K562 (cell line): ENCODE measurements around the gene PLEKHG3. TPM values are rescaled to one million over a fixed set of nuclear protein-coding genes. Genes with fewer than 3 reads are reported as not detected.

Experiments
- ATAC-seq: fragments of 200-7000 bp; cut with Tn5 transposase; 3 replicates; pipeline ENCODE4 v1.9.1; 2020; ENCODE audit warnings: moderate library complexity
- BruUV-seq: library from RNA; stranded (reverse); fragments of 400-500 nt; replicated peaks from 2 replicates; lab custom pipeline; 2021; lab: Mats Ljungman, UMichigan
- CTCF ChIA-PET: fragments of 300-600 bp; formaldehyde crosslinking; extraction: SDS; loops from one replicate; lab custom pipeline; 2021; ENCODE audit warnings: low intra/inter-chr PET ratio; lab: Yijun Ruan, JAX
- POLR2A ChIA-PET: fragments of 300-600, 350-650 bp; sonication (Branson Sonifier 250); formaldehyde crosslinking; extraction: SDS; loops from one replicate; lab custom pipeline; 2021; ENCODE audit warnings: antibody characterized with exemption, inconsistent platforms; lab: Yijun Ruan, JAX
- DNase-seq, 4 experiments: peaks; one replicate each; pipeline versions ENCODE4 v3.0.0 to v3.0.0-alpha.2; 2011 to 2018; ENCODE audit warnings: low spot score in 3 of 4, mixed read lengths in 3 of 4; ENCODE audit errors: extremely low read depth in 1 of 4
- FAIRE-seq: peaks from 2 replicates; lab custom pipeline; 2011; peaks lifted over from hg19 to GRCh38; lab: Jason Lieb, UNC
- H2AFZ ChIP-seq: 2 replicates; pipeline ENCODE4 v1.6.0; 2011; ENCODE audit warnings: low read depth, low read length, control low read depth, inconsistent platforms
- H3K27ac ChIP-seq: fragments of 200-600 bp; 3 replicates; pipeline ENCODE4 v1.8.0; 2011; ENCODE audit warnings: low read depth, mild to moderate bottlenecking, control low read depth, inconsistent platforms, low read length, moderate library complexity, mixed read lengths; ENCODE audit errors: extremely low read depth
- H3K27me3 ChIP-seq, 2 experiments: fragments of 300-600 bp in 1 of 2; 2 replicates in 1 of 2; 3 replicates in 1 of 2; pipeline versions ENCODE4 v1.6.0 to v1.8.0; 2011; ENCODE audit warnings: inconsistent platforms in 2 of 2, low read length in 2 of 2, mild to moderate bottlenecking in 1 of 2, mixed read lengths in 1 of 2, moderate library complexity in 1 of 2; ENCODE audit not compliant: control insufficient read depth in 2 of 2, insufficient read depth in 2 of 2
- H3K36me3 ChIP-seq: fragments of 300-600 bp; 3 replicates; pipeline ENCODE4 v1.8.0; 2011; ENCODE audit warnings: mild to moderate bottlenecking, low read length, inconsistent platforms; ENCODE audit not compliant: control insufficient read depth, insufficient read depth
- H3K4me1 ChIP-seq, 2 experiments: fragments of 200-600 bp in 1 of 2; replicated peaks in 1 of 2; 2 replicates in 1 of 2; 3 replicates in 1 of 2; pipeline versions ENCODE4 v1.5.1 to v1.8.0; 2011; ENCODE audit warnings: inconsistent platforms in 2 of 2, low read length in 2 of 2, mild to moderate bottlenecking in 1 of 2, mixed read lengths in 1 of 2, moderate library complexity in 1 of 2; ENCODE audit not compliant: control insufficient read depth in 2 of 2, insufficient read depth in 2 of 2
- H3K4me2 ChIP-seq: 2 replicates; pipeline ENCODE4 v1.6.1; 2011; ENCODE audit warnings: low read length, control low read depth, inconsistent platforms, mixed read lengths; ENCODE audit not compliant: insufficient read depth
- H3K4me3 ChIP-seq: fragments of 200-600 bp; sonication (generic), shearing (Covaris generic); 2 replicates; pipeline ENCODE4 v1.5.1; 2016; ENCODE audit warnings: control low read depth, inconsistent platforms
- H3K79me2 ChIP-seq: fragments of 200-600 bp; 3 replicates; pipeline ENCODE4 v1.8.0; 2011; ENCODE audit warnings: low read length, inconsistent platforms; ENCODE audit not compliant: control insufficient read depth, insufficient read depth
- H3K9ac ChIP-seq, 2 experiments: 2 replicates each; pipeline versions ENCODE4 v1.6.0 to v1.6.1; 2011; ENCODE audit warnings: low read depth in 2 of 2, low read length in 2 of 2, control low read depth in 1 of 2, inconsistent platforms in 1 of 2, mild to moderate bottlenecking in 1 of 2, mixed read lengths in 1 of 2; ENCODE audit not compliant: insufficient read depth in 1 of 2
- H3K9me1 ChIP-seq: one replicate; pipeline ENCODE4 v1.6.0; 2011; ENCODE audit warnings: inconsistent platforms, mild to moderate bottlenecking, low read length, moderate library complexity; ENCODE audit not compliant: control insufficient read depth, insufficient read depth
- H3K9me3 ChIP-seq: replicated peaks from 2 replicates; pipeline ENCODE4 v1.5.1; 2011; ENCODE audit warnings: low read depth, low read length, inconsistent platforms; ENCODE audit not compliant: control insufficient read depth, insufficient read depth
- H4K20me1 ChIP-seq: replicated peaks from 2 replicates; pipeline ENCODE4 v1.6.1; 2011; ENCODE audit warnings: low read length, inconsistent platforms, mixed read lengths; ENCODE audit not compliant: control insufficient read depth, insufficient read depth
- FOXP1 ChIP-seq: sonication (generic); formaldehyde crosslinking; IDR thresholded peaks from 2 replicates; pipeline ENCODE4 v1.8.0; 2022; ENCODE audit warnings: mild to moderate bottlenecking, missing genetic modification reagents
- TCF3 ChIP-seq: sonication (generic); formaldehyde crosslinking; IDR thresholded peaks from 2 replicates; pipeline ENCODE4 v1.4.0; 2020; ENCODE audit warnings: mild to moderate bottlenecking, missing genetic modification reagents
- ZBTB2 ChIP-seq: fragments of 450-650 bp; IDR thresholded peaks from 2 replicates; pipeline ENCODE4 v1.6.1; 2016; ENCODE audit warnings: antibody characterized with exemption
- ZNF696 ChIP-seq: fragments of 250-450 bp; sonication (Bioruptor Pico); conservative IDR thresholded peaks from 2 replicates; pipeline ENCODE4 v1.4.0; 2020; ENCODE audit warnings: mild to moderate bottlenecking, moderate library complexity
- WGBS: fragments of 100-300 bp; shearing (Covaris generic); methylation state at CpG from one replicate; pipeline ENCODE4 v1.1.6; 2016; ENCODE audit warnings: low coverage, mixed read lengths; ENCODE audit not compliant: insufficient coverage; ENCODE audit errors: missing lambda C conversion rate; 5-methylcytosine and 5-hydroxymethylcytosine counted together
- in situ Hi-C: fragments of 300-500 bp; cut with MboI; formaldehyde crosslinking; loops from 4 replicates; pipeline ENCODE4 v1.15.0; 2018; ENCODE audit warnings: inconsistent platforms, mixed read lengths
- intact Hi-C: fragments of 100-400 bp; cut with micrococcal nuclease; formaldehyde crosslinking; loops from 2 replicates; pipeline ENCODE4 v1.14.2; 2022
- polyA plus RNA-seq, 8 experiments: library from polyadenylated mRNA; depleted of rRNA in 4 of 8; stranded (reverse) in 5 of 8; unstranded in 3 of 8; fragments of >200 nt; fragmentation: Nextera tagmentation in 2 of 8; fragmentation: Illumina TruSeq in 1 of 8; extraction: Ambion mirVana in 2 of 8; extraction: Trizol in 1 of 8; gene quantifications; 2 replicates each; pipeline versions ENCODE4 v1.2.1 to v1.2.3, GENCODE V29; 2011 to 2014; ENCODE audit warnings: inconsistent platforms in 1 of 8, missing spikeins in 1 of 8
- total RNA-seq, 7 experiments: library from RNA; depleted of rRNA in 6 of 7; stranded (reverse); fragments of >200 nt in 6 of 7; fragmentation: Illumina TruSeq in 2 of 7; extraction: Trizol in 2 of 7; gene quantifications; 2 replicates each; pipeline versions ENCODE4 v1.2.1 to v1.2.3, GENCODE V29; 2011 to 2021; ENCODE audit warnings: low replicate concordance in 1 of 7

PLEKHG3 gene
- total and polyA plus RNA-seq, 9 of the 15 experiments (the other 6 are each of a cell fraction or from before 2014, with no cell fraction given): 0.04 to 0.16 TPM; not detected in 7

- H3K4me1 ChIP-seq: peaks cover 2 to 19% of the 10 kb centered on the region in 2 experiments; a peak in 4 of 5 replicates
- peaks cover 58% of the 10 kb centered on the region for H3K36me3 ChIP-seq
- no peak overlapping the region; a peak in 1 of 4 replicates for H3K9ac ChIP-seq
- in situ Hi-C loops: no loop called here
- peaks cover 8% of the 10 kb centered on the region; the same call in 1 of the 2 replicates for H4K20me1 ChIP-seq
- POLR2A ChIA-PET: interaction anchor here (0.7 to 0.8 kb wide), 2 partner anchors 19 to 103 kb away, joined by 3 read pairs; no protein-coding TSS in a partner anchor
- intact Hi-C loops: no loop called here
- WGBS: 87% methylated on average over 10 of the region's 15 CpGs
- H3K27me3 ChIP-seq: no peaks in the 10 kb centered on the region
- no peak overlapping the region for H3K4me2 ChIP-seq
- DNase-seq (no peak), FAIRE-seq (no peak), ATAC-seq (no peak)
- no peak for TF ChIP-seq FOXP1 (CRISPR knock-in tag)
- no peak for TF ChIP-seq ZNF696 (CRISPR knock-in tag)
- TF ChIP-seq ZBTB2: no peak
- no peak for TF ChIP-seq TCF3 (CRISPR knock-in tag)
- no peak overlapping the region for H2AFZ ChIP-seq
- H3K9me1 ChIP-seq: no peaks in the 10 kb centered on the region
- H3K9me3 ChIP-seq: no peaks in the 10 kb centered on the region
- H3K4me3 ChIP-seq: no peak overlapping the region
- H3K79me2 ChIP-seq: no peaks in the 10 kb centered on the region
- H3K27ac ChIP-seq: no peak overlapping the region
- CTCF ChIA-PET: no interaction called here
- no TSS peak for BruUV-seq
Observed at GRCh38 chr14:64767215-64767964, 63.2 kb downstream of the PLEKHG3 start.
